HG03159 (cell line): ENCODE data around the gene GARRE1.
"Not testable (repeated sequence)": the region's sequence is repeated elsewhere in the genome, so short reads cannot be mapped to it uniquely, and the experiment has no call there.

ENCODE experiments used
- ATAC-seq: cut with Tn5 transposase; IDR thresholded peaks from one replicate; pipeline ENCODE4 v1.9.1; 2021; ENCODE audit warnings: mild to moderate bottlenecking, moderate library complexity; ENCODE audit not compliant: unreplicated experiment

Gene GARRE1

DNA sequence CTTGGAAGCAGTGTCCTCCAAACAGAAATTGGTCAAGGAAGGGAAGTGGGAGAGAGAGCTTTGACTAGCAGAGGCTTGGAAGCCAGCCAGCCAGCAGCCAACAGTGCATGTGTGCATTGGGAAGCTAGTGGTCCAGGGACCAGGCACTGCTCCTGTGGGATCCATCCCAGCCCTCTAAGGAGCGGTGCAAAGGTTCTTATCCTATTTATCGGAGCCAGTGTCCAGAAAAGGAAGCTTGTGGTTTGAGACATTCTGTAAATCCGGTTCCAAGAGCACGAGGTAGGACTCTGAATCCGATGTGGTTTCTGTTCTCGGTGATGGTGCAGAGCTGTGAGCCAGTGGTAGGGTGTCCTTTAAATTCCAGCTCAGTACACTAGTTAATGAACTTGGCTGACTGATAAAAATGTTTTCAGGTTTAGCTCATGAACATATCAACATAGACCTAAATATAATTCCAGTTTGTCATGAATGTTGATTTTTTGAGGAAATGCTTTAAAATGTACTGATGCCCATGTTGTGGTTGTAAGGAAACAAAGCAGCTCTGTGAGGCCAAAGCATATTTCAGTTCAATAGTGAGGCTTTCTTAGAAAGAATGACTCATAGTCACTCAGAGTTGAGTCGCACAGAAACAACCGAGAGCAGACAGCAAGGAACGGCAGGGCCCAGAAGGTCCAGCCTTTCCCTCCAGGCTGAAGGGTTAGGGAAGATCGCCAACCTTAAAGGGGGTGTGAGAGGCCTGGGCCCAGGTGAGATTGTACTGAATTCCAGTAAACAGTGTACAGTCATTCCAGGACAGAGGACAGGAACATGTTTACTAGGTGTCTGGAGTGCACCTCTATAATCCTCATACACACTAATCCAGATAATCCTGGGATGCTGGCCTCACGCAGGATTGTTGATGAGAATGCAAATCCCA is 21.5 kb upstream of the GARRE1 start:
- peak; percentile 52 for ATAC-seq

GRCh38 chr19:34235425-34235940 is 18.9 kb upstream of the GARRE1 start:
- ATAC-seq: no peak

- ATAC-seq: no peak
Observed at GRCh38 chr19:34236035-34236987, 18.0 kb upstream of the GARRE1 start.

GRCh38 chr19:34237283-34237682 is 17.1 kb upstream of the GARRE1 start:
- no peak for ATAC-seq

- ATAC-seq: no peak
Observed at GRCh38 chr19:34237939-34238338, 16.4 kb upstream of the GARRE1 start.

GRCh38 chr19:34241513-34242337 is 12.6 kb upstream of the GARRE1 start:
- ATAC-seq: no peak

DNA sequence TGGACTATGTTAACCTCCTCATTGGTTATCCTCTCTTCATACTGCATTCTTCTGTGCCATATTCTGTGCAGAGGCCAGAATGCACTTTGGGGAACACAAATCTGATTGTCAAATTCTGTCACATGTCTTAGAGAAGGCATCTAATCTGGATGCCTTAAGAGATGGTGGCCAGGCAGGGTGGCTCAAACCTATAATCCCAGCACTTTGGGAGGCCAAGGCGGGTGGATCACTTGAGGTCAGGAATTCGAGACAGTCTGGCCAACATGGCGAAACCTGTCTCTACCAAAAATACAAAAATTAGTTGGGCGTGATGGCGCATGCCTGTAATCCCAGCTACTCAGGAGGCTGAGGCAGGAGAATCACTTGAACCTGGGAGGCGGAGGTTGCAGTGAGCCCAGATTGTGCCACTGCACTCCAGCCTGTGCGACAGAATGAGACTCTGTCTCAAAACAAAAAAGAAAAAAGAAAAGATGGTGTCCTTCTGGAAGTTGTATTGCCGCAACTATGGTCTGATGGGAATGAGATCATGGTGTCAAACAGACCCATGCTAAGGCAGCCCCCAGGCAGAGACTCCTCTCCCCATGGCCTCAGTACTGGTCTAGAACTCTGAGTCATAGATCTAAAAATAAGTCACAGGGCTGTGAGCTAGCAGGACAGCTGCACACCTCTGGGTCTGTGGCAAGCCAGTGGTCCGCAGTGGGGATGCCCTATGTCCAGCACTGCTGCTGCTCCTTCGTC is 11.0 kb upstream of the GARRE1 start:
- ATAC-seq: not testable (repeated sequence)

GRCh38 chr19:34243876-34244578 is 10.3 kb upstream of the GARRE1 start:
- no peak for ATAC-seq

DNA sequence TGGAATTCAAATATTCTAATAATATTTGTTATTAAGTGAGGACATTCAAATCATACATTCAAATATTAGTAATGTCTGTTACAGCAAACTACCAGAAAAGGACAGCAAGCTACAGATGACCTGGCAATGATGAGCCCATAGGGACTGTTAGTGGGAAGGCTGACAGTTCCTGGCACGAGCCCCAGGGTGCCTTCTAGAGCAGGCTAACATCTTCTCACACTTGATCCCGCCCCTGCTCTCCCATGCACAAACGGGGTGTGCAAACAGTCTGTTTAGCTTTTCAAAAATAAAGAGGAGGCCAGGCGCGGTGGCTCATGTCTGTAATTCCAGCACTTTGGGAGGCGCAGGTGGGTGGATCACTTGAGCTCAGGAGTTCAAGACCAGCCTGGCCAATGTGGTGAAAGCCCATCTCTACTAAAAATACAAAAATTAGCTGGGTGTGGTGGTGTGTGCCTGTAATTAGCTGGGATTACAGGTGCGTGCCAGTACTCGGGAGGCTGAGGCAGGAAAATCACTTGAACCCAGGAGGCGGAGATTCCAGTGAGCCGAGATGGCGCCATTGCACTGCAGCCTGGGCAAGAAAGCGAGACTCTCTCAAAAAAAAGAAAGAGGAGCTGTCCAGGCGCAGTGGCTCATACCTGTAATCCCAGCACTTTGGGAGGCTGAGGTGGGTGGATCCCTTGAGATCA is 9.6 kb upstream of the GARRE1 start:
- no peak for ATAC-seq

DNA sequence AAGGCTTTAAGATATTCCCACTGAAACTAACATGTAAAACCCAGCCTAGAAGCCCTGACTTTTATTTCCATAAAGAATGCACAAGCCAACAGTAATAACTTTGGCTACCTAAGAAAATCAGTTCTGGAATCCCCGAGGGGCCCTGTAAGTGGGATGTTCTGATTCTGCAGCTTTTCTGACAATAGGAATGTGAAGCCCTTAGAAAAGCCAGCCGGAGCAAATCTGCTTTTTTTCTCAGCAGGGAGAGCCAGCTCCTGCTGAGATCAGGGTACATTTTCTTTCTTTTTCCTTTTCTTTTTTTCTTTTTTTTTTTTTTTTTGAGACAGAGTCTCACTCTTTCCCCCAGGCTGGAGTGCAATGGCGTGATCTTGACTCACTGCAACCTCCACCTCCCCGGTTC is 8.0 kb upstream of the GARRE1 start:
- no peak for ATAC-seq

- ATAC-seq: no peak
Observed at GRCh38 chr19:34248941-34249340, 5.4 kb upstream of the GARRE1 start.

- not testable (repeated sequence) for ATAC-seq
Observed at GRCh38 chr19:34253167-34253566, 1.2 kb upstream of the GARRE1 start.

- ATAC-seq: not testable (repeated sequence)
Observed at GRCh38 chr19:34253681-34254045, 691 bp upstream of the GARRE1 start.

DNA sequence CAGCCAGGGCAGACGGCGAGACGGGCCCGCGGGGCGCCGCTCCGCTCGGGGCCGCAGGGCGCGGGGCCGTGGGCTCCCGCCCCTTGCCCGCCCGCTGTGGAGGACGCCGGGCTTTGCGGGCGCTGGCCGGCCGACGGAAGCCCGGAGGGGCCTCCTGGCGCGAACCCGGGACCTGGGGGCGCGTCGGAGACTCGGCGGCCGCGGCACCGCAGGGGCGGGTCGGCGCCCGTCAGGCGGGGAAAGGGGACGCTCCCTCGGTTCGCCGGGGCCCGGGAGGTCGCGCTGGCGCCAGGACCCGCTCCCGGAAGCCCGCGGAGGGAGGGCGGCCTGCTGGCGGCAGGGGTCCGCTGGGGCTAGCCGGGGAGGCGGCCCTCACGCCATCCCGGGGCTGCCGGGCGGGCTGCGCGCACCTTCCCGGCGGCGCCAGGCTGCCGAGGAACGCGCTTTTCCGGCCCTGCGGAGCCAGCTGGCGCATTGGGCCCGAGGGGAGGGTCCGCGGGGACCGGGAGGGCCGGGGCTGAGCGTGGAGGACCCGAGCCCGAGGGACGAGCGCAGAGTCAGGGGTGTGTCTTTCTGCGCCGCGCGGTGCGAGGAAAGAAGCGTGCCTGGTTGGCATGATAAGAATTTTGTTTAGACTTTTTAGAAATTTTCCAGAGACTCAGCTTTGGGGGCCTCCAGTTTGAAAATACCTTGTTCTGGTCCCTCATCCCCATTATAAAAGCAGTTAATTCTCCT is 511 bp downstream of the GARRE1 start:
- ATAC-seq: peak; percentile 54

DNA sequence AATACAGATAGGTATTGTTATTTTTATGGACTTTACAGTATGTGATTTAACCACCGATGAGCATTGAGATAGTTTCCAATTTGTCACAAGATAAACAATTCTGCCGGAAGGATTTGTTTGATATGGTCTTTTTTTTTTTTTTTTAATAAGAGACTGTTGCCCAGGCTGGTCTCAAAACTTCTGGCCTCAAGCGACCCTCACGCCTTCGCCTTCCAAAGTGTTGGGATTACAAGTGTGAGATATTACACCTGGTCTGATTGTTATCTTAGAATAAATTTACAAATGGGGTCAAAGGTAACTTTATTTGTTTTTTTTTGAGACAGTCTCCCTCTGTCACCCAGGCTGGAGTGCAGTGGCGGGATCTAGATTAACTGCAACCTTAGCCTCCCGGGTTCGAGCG is 1.2 kb downstream of the GARRE1 start:
- no peak for ATAC-seq

DNA sequence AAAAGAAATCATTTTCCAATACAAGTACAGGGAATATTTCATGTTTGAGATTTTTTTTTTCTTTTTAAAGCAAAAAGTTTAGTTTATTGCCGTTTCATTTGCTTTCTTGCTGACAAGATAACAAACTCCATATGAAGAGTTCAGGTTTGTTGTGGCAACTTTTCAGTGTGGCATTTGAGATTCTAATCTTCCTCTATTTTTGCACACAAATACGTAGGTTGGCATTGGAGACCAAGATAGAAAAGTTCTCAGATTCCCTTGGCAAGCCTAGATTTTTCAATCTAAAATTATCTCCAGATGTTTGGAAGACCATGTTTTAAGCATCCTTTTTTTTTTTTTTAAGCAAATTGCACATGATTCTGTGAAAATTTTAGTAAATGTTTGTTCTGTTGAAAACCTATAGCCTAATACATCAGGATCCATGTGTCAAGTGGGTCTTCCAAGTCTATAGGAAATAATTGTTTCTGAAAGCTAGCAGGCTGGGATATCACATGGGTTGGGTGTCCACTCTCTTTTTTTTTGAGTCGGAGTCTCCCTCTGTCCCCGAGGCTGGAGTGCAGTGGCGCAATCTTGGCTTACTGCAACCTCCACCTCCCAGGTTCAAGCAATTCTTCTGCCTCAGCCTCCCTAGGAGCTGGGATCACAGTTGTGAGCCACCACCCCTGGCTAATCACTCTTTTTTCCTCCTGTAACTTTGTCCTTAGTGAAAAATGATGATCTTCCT is 2.6 kb downstream of the GARRE1 start:
- ATAC-seq: no peak

DNA sequence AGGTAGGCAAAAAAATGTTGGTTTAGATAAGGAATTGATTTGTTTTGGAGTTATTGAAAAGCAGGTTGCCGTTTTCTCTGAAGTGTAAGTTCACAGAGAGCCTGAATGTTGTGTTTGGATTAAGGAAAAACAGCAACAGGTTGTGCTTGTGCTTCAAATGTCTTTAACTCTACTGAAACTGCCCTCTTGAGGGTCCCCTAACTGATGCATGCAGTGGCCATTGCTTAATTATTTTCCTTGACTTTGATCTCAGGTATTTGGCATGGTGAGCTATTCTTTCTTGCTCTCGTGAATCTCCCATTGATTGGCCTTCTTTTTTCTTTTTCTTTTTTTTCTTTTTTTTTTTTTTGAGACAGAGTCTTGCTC is 3.2 kb downstream of the GARRE1 start:
- no peak for ATAC-seq
